BJ (cell line): ENCODE measurements around the gene ABAT. TPM values are rescaled to one million over a fixed set of nuclear protein-coding genes. Genes with fewer than 3 reads are reported as not detected.

Experiments
- CTCF ChIA-PET: fragments of 350-600 bp; formaldehyde crosslinking; extraction: SDS; loops from one replicate; lab custom pipeline; 2021; ENCODE audit warnings: antibody characterized with exemption, inconsistent platforms; lab: Yijun Ruan, JAX
- POLR2A ChIA-PET: fragments of 300-600 bp; sonication (Branson Sonifier 250); formaldehyde crosslinking; extraction: SDS; loops from one replicate; lab custom pipeline; 2021; ENCODE audit warnings: antibody characterized with exemption; lab: Charles Lee
- DNase-seq: peaks from one replicate; pipeline ENCODE4 v3.0.0-alpha.2; 2011; ENCODE audit warnings: low read depth
- H3K27me3 ChIP-seq: 2 replicates; pipeline ENCODE4 v1.6.0; 2011; ENCODE audit warnings: low read length; ENCODE audit not compliant: control insufficient read depth, insufficient read depth
- H3K36me3 ChIP-seq: 2 replicates; pipeline ENCODE4 v1.5.1; 2011; ENCODE audit warnings: low read length; ENCODE audit not compliant: control insufficient read depth, insufficient read depth
- H3K4me3 ChIP-seq: 2 replicates; pipeline ENCODE4 v1.5.1; 2011; ENCODE audit warnings: low read depth, mild to moderate bottlenecking, control low read depth, low read length
- CTCF ChIP-seq: IDR thresholded peaks from 2 replicates; pipeline ENCODE4 v1.5.1; 2011; ENCODE audit warnings: low read depth, mild to moderate bottlenecking, control low read depth, inconsistent platforms, low read length, moderate library complexity; ENCODE audit not compliant: insufficient read depth
- polyA plus RNA-seq: library from polyadenylated mRNA; depleted of rRNA; stranded (reverse); fragments of >200 nt; gene quantifications from 2 replicates; pipeline ENCODE4 v1.2.3, GENCODE V29; 2011

Gene ABAT
- polyA plus RNA-seq, 1 experiment, result 3.5 TPM

- CTCF ChIA-PET, result interaction anchor here (1.6 to 2.4 kb wide), 2 partner anchors 8 to 12 kb away, joined by 4 to 10 read pairs; no protein-coding TSS in a partner anchor
- TF ChIP-seq CTCF, result no peak
Measured at GRCh38 chr16:8669481-8669880, 4.9 kb upstream of the ABAT start.

GRCh38 chr16:8670014-8670560, 4.3 kb upstream of the ABAT start:
- no peak for DNase-seq
- Histone ChIP-seq H3K27me3 (peaks cover 2% of the 10 kb centered on the region; the same call in 1 of the 2 replicates), H3K4me3 (no peak overlapping the region), H3K36me3 (no peaks in the 10 kb centered on the region; the same call in 1 of the 2 replicates)
- POLR2A ChIA-PET, result no interaction called here
- CTCF ChIA-PET, result interaction anchor here (0.7 to 2.4 kb wide), 4 partner anchors 9 to 349 kb away, joined by 3 to 10 read pairs (median 4); no protein-coding TSS in a partner anchor
- no peak for TF ChIP-seq CTCF

More at GRCh38 chr16:8669481-8669880, 4.9 kb upstream of the ABAT start:
- POLR2A ChIA-PET, result no interaction called here
- Histone ChIP-seq H3K27me3 (peaks cover 2% of the 10 kb centered on the region; the same call in 1 of the 2 replicates), H3K4me3 (no peak overlapping the region), H3K36me3 (no peaks in the 10 kb centered on the region; the same call in 1 of the 2 replicates)
- no peak for DNase-seq

GRCh38 chr16:8673611-8674412, 605 bp upstream of the ABAT start:
- TF ChIP-seq CTCF, result no peak
- CTCF ChIA-PET, result interaction anchor here (1.0 to 2.0 kb wide), 3 partner anchors 8 to 22 kb away, joined by 4 to 7 read pairs (median 4); no protein-coding TSS in a partner anchor
- Histone ChIP-seq H3K4me3 (peak overlapping the region; percentile 43), H3K27me3 (peaks cover 2% of the 10 kb centered on the region; the same call in 1 of the 2 replicates), H3K36me3 (no peaks in the 10 kb centered on the region)
- POLR2A ChIA-PET, result no interaction called here
- DNase-seq, result no peak

GRCh38 chr16:8675183-8676159, 1.1 kb downstream of the ABAT start:
- no peak for TF ChIP-seq CTCF
- H3K36me3 ChIP-seq, result no peaks in the 10 kb centered on the region
- ChIA-PET CTCF (no interaction called here), POLR2A (interaction anchor here (0.7 kb wide), 1 partner anchor 8 kb away, joined by 9 read pairs; no protein-coding TSS in a partner anchor)
- DNase-seq, result no peak
- no peak overlapping the region for H3K4me3 ChIP-seq
- H3K27me3 ChIP-seq, result peaks cover under 1% of the 10 kb centered on the region; the same call in 1 of the 2 replicates
